ENCODE measurements around the gene GSG1L2. TPM values are rescaled to one million over a fixed set of nuclear protein-coding genes. Genes with fewer than 3 reads are reported as not detected.

GSG1L2 gene
- total and polyA plus RNA-seq, 2 donors from 2014 or later, result not detected

- no peak overlapping the region for H3K4me3 ChIP-seq (ENCODE audit: low read length in 3 of 3)
- DNase-seq (no peak), FAIRE-seq (no peak)
- no peak overlapping the region for H3K9ac ChIP-seq (ENCODE audit: low read length in 3 of 3)
- intact Hi-C loops (cut with DNase I), result no loop called here
- H3K27me3 ChIP-seq (ENCODE audit: control insufficient read depth, insufficient read depth, low read length), result no peaks in the 10 kb centered on the region
- no peak overlapping the region for H3K27ac ChIP-seq (ENCODE audit: low read depth in 2 of 2, low read length in 2 of 2)
- no peaks in the 10 kb centered on the region for H3K36me3 ChIP-seq (ENCODE audit: control insufficient read depth in 2 of 3, insufficient read depth in 3 of 3, low read length in 3 of 3)
- H3K9me3 ChIP-seq (ENCODE audit: control insufficient read depth in 2 of 3, insufficient read depth in 1 of 3, low read length in 3 of 3), result no peaks in the 10 kb centered on the region
- no peak for TF ChIP-seq CTCF (IDR thresholded peaks at IDR 0.05; ENCODE audit: borderline replicate concordance, extremely low read depth, insufficient read depth)
- no peaks in the 10 kb centered on the region for H3K4me1 ChIP-seq (ENCODE audit: control insufficient read depth in 2 of 3, insufficient read depth in 2 of 3, low read depth in 1 of 3, low read length in 3 of 3)
These were observed 23.2 kb downstream of the GSG1L2 start for GRCh38 chr17:9798724-9799123.

- no peak overlapping the region for H3K27ac ChIP-seq (ENCODE audit: low read depth in 2 of 2, low read length in 2 of 2)
- intact Hi-C loops (cut with DNase I), result no loop called here
- H3K9me3 ChIP-seq (ENCODE audit: control insufficient read depth in 2 of 3, insufficient read depth in 1 of 3, low read length in 3 of 3), result no peaks in the 10 kb centered on the region
- H3K4me3 ChIP-seq (ENCODE audit: low read length in 3 of 3), result no peak overlapping the region
- TF ChIP-seq CTCF (IDR thresholded peaks at IDR 0.05; ENCODE audit: borderline replicate concordance, extremely low read depth, insufficient read depth), result no peak
- H3K27me3 ChIP-seq (ENCODE audit: control insufficient read depth, insufficient read depth, low read length), result no peaks in the 10 kb centered on the region
- no peaks in the 10 kb centered on the region for H3K4me1 ChIP-seq (ENCODE audit: control insufficient read depth in 2 of 3, insufficient read depth in 2 of 3, low read depth in 1 of 3, low read length in 3 of 3)
- no peak for DNase-seq
- H3K36me3 ChIP-seq (ENCODE audit: control insufficient read depth in 2 of 3, insufficient read depth in 3 of 3, low read length in 3 of 3), result no peaks in the 10 kb centered on the region
- FAIRE-seq, result no peak
- H3K9ac ChIP-seq (ENCODE audit: low read length in 3 of 3), result no peak overlapping the region
These were observed 23.9 kb downstream of the GSG1L2 start for GRCh38 chr17:9798008-9798407.

- intact Hi-C loops (cut with DNase I), result no loop called here
- Histone ChIP-seq H3K9ac (ENCODE audit: low read length in 3 of 3) (no peak overlapping the region), H3K36me3 (ENCODE audit: control insufficient read depth in 2 of 3, insufficient read depth in 3 of 3, low read length in 3 of 3) (no peaks in the 10 kb centered on the region), H3K27ac (ENCODE audit: low read depth in 2 of 2, low read length in 2 of 2) (no peak overlapping the region), H3K4me3 (ENCODE audit: low read length in 3 of 3) (no peak overlapping the region), H3K27me3 (ENCODE audit: control insufficient read depth, insufficient read depth, low read length) (no peaks in the 10 kb centered on the region), H3K4me1 (ENCODE audit: control insufficient read depth in 2 of 3, insufficient read depth in 2 of 3, low read depth in 1 of 3, low read length in 3 of 3) (no peaks in the 10 kb centered on the region), H3K9me3 (ENCODE audit: control insufficient read depth in 2 of 3, insufficient read depth in 1 of 3, low read length in 3 of 3) (no peaks in the 10 kb centered on the region)
- TF ChIP-seq CTCF (IDR thresholded peaks at IDR 0.05; ENCODE audit: borderline replicate concordance, extremely low read depth, insufficient read depth), result no peak
- FAIRE-seq, result no peak
- no peak for DNase-seq
These were observed 29.6 kb downstream of the GSG1L2 start for GRCh38 chr17:9792181-9792840.

All from kidney (tissue), 14 donors.